Measurements from ENCODE around the gene JADE2. TPM values are rescaled to one million over a fixed set of nuclear protein-coding genes. Genes with fewer than 3 reads are reported as not detected.

JADE2 gene
- total and polyA plus RNA-seq, 2 experiments from 2014 or later, result 16.2 to 40.8 TPM

DNA sequence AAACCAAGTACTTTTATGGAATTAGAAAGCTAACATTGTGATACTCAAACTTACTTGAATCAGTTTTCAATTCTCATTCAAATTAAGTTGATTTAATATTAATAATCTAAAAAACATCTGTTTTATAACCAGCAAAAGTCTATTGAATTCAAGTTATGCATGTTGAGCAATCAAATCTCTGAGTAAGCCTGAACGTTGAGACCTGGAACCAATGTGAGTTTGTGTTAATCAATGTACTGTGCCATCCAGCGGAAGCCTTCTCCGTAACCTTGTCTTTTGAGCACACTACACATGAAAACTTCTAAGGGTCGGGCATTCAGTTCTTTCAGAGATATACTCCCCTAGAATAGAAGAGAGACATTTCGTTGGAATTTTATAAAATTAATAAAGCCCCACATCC lies 81.3 kb downstream of the JADE2 start:
- Histone ChIP-seq H4K20me1 (replicated peaks; ENCODE audit: insufficient read depth) (no peaks in the 10 kb centered on the region), H3K9me2 (ENCODE audit: insufficient read depth) (no peaks in the 10 kb centered on the region), H3K4me1 (ENCODE audit: insufficient read depth) (no peaks in the 10 kb centered on the region), H3K36me3 (ENCODE audit: insufficient read depth) (peaks cover 13% of the 10 kb centered on the region; the same call in 1 of the 2 replicates), H2AFZ (no peak overlapping the region), H3K4me3 (no peak overlapping the region), H3F3A (replicated peaks; ENCODE audit: low read depth) (no peaks in the 10 kb centered on the region), H3K27ac (ENCODE audit: low read depth) (0 out of 2 replicates have a peak overlapping the region, but pooled peaks have one; percentile 27), H3K4me2 (no peak overlapping the region), H3K27me3 (ENCODE audit: insufficient read depth) (no peaks in the 10 kb centered on the region), H3K79me2 (replicated peaks; ENCODE audit: insufficient read depth) (no peaks in the 10 kb centered on the region)
- H3K36me3 Mint-ChIP-seq (ENCODE audit: low read depth), result peaks cover 25% of the 10 kb centered on the region; the same call in 2 of the 3 replicates
- TF ChIP-seq STAT1 (IDR thresholded peaks at IDR 0.05; ENCODE audit: unreplicated experiment), result no peak
- TF ChIP-seq NANOG (IDR thresholded peaks at IDR 0.05; ENCODE audit: borderline replicate concordance), result no peak
- TF ChIP-seq, protein P1, sequence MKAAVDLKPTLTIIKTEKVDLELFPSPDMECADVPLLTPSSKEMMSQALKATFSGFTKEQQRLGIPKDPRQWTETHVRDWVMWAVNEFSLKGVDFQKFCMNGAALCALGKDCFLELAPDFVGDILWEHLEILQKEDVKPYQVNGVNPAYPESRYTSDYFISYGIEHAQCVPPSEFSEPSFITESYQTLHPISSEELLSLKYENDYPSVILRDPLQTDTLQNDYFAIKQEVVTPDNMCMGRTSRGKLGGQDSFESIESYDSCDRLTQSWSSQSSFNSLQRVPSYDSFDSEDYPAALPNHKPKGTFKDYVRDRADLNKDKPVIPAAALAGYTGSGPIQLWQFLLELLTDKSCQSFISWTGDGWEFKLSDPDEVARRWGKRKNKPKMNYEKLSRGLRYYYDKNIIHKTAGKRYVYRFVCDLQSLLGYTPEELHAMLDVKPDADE (IDR thresholded peaks at IDR 0.05), result no peak
- no peak for ATAC-seq
- H3K4me3 Mint-ChIP-seq, result no peak overlapping the region
- no peaks in the 10 kb centered on the region for H3K4me1 Mint-ChIP-seq
- no peaks in the 10 kb centered on the region for H3K9me3 Mint-ChIP-seq
- no peaks in the 10 kb centered on the region for H3K27me3 Mint-ChIP-seq (ENCODE audit: insufficient read depth, low read depth, poor library complexity)
- H3K27ac Mint-ChIP-seq, result peak overlapping the region; percentile 89; the same call in 1 of the 2 replicates
- DNase-seq (ENCODE audit: low spot score), result no peak

DNA sequence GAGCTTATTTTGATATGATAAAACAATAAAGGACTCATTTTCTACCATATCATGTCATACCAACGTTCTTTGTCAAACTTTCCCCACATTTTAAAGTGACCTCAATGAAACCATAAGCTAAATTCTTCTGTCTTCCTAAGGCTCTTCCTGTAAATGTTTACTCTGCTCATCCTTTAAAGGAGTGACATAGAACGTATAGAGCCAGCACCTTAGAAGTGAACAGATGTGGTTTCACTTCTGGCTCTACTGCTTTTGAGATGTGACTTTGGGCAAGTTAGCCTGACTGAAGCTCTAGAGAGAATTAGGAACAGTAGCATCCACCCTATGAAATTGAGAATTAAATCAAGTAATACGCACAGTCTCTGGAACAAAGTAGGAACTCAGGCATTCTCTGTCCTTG lies 83.1 kb downstream of the JADE2 start:
- no peak overlapping the region for H3K4me3 Mint-ChIP-seq
- TF ChIP-seq ZNF114 (CRISPR knock-in tag; IDR thresholded peaks at IDR 0.05), result no peak
- TF ChIP-seq EZH2phosphoT487 (IDR thresholded peaks at IDR 0.05; ENCODE audit: unreplicated experiment), result no peak
- no peak for TF ChIP-seq NANOG (IDR thresholded peaks at IDR 0.05; ENCODE audit: borderline replicate concordance)
- TF ChIP-seq, protein P2, sequence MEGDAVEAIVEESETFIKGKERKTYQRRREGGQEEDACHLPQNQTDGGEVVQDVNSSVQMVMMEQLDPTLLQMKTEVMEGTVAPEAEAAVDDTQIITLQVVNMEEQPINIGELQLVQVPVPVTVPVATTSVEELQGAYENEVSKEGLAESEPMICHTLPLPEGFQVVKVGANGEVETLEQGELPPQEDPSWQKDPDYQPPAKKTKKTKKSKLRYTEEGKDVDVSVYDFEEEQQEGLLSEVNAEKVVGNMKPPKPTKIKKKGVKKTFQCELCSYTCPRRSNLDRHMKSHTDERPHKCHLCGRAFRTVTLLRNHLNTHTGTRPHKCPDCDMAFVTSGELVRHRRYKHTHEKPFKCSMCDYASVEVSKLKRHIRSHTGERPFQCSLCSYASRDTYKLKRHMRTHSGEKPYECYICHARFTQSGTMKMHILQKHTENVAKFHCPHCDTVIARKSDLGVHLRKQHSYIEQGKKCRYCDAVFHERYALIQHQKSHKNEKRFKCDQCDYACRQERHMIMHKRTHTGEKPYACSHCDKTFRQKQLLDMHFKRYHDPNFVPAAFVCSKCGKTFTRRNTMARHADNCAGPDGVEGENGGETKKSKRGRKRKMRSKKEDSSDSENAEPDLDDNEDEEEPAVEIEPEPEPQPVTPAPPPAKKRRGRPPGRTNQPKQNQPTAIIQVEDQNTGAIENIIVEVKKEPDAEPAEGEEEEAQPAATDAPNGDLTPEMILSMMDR (conservative IDR thresholded peaks at IDR 0.05; ENCODE audit: low read depth in 2 of 2), result no peak
- no peak for TF ChIP-seq EZH2 (IDR thresholded peaks at IDR 0.05; ENCODE audit: low read depth, unreplicated experiment)
- TF ChIP-seq, protein P3, sequence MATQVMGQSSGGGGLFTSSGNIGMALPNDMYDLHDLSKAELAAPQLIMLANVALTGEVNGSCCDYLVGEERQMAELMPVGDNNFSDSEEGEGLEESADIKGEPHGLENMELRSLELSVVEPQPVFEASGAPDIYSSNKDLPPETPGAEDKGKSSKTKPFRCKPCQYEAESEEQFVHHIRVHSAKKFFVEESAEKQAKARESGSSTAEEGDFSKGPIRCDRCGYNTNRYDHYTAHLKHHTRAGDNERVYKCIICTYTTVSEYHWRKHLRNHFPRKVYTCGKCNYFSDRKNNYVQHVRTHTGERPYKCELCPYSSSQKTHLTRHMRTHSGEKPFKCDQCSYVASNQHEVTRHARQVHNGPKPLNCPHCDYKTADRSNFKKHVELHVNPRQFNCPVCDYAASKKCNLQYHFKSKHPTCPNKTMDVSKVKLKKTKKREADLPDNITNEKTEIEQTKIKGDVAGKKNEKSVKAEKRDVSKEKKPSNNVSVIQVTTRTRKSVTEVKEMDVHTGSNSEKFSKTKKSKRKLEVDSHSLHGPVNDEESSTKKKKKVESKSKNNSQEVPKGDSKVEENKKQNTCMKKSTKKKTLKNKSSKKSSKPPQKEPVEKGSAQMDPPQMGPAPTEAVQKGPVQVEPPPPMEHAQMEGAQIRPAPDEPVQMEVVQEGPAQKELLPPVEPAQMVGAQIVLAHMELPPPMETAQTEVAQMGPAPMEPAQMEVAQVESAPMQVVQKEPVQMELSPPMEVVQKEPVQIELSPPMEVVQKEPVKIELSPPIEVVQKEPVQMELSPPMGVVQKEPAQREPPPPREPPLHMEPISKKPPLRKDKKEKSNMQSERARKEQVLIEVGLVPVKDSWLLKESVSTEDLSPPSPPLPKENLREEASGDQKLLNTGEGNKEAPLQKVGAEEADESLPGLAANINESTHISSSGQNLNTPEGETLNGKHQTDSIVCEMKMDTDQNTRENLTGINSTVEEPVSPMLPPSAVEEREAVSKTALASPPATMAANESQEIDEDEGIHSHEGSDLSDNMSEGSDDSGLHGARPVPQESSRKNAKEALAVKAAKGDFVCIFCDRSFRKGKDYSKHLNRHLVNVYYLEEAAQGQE (IDR thresholded peaks at IDR 0.05; ENCODE audit: unreplicated experiment), result no peak
- TF ChIP-seq ZNF331 (CRISPR knock-in tag; IDR thresholded peaks at IDR 0.05; ENCODE audit: low read depth), result no peak
- no peak for TF ChIP-seq STAT1 (IDR thresholded peaks at IDR 0.05; ENCODE audit: unreplicated experiment)
- TF ChIP-seq POLR2AphosphoS5 (IDR thresholded peaks at IDR 0.05; ENCODE audit: low read depth), result no peak
- TF ChIP-seq, protein P1 (IDR thresholded peaks at IDR 0.05), result no peak

More for the DNA sequence above, 83.1 kb downstream of the JADE2 start:
- Histone ChIP-seq H4K20me1 (replicated peaks; ENCODE audit: insufficient read depth) (no peaks in the 10 kb centered on the region), H3K4me2 (no peak overlapping the region), H3K27me3 (ENCODE audit: insufficient read depth) (no peaks in the 10 kb centered on the region), H3K27ac (ENCODE audit: low read depth) (no peak overlapping the region), H3K9me2 (ENCODE audit: insufficient read depth) (no peaks in the 10 kb centered on the region), H3K36me3 (ENCODE audit: insufficient read depth) (peaks cover 13% of the 10 kb centered on the region; the same call in 1 of the 2 replicates), H3K4me3 (no peak overlapping the region), H3K79me2 (replicated peaks; ENCODE audit: insufficient read depth) (no peaks in the 10 kb centered on the region), H2AFZ (no peak overlapping the region), H3F3A (replicated peaks; ENCODE audit: low read depth) (0 out of 2 replicates have a peak, but pooled peaks cover 5% of the 10 kb centered on the region), H3K4me1 (ENCODE audit: insufficient read depth) (no peaks in the 10 kb centered on the region)
- Mint-ChIP-seq H3K36me3 (ENCODE audit: low read depth) (peaks cover 38% of the 10 kb centered on the region; the same call in 2 of the 3 replicates), H3K4me1 (peaks cover 4% of the 10 kb centered on the region; the same call in 2 of the 3 replicates), H3K27ac (no peak overlapping the region), H3K27me3 (ENCODE audit: insufficient read depth, low read depth, poor library complexity) (no peaks in the 10 kb centered on the region), H3K9me3 (no peaks in the 10 kb centered on the region)
- ATAC-seq (no peak), DNase-seq (ENCODE audit: low spot score) (no peak)

All from GM23338 (cell line).